ENCODE results near the gene RIOK2. TPM values are rescaled to one million over a fixed set of nuclear protein-coding genes. Genes with fewer than 3 reads are reported as not detected.

RIOK2 gene
- total and polyA plus RNA-seq, 10 of the 15 experiments (the other 5 are each of a cell fraction or from before 2014, with no cell fraction given) = 23.0 to 69.1 (median 33.3) TPM

GRCh38 chr5:97192580-97193354, 9.7 kb upstream of the RIOK2 start (continued):
- TF ChIP-seq E4F1 (IDR thresholded peaks at IDR 0.05; ENCODE audit: borderline replicate concordance, partially characterized antibody) (no peak), NFXL1 (IDR thresholded peaks at IDR 0.05; ENCODE audit: borderline replicate concordance) (no peak), TCF12 (IDR thresholded peaks at IDR 0.05; ENCODE audit: low read depth, low read length) (peak; percentile 90), EP300 (IDR thresholded peaks at IDR 0.05; ENCODE audit: borderline replicate concordance in 1 of 2, control insufficient read depth in 1 of 2, low read depth in 2 of 2, low read length in 2 of 2) (peak; percentile 28 to 49; a peak in 1 of 4 replicates), SMARCA5 (IDR thresholded peaks at IDR 0.05) (no peak), ZBED1 (IDR thresholded peaks at IDR 0.05; ENCODE audit: borderline replicate concordance) (no peak), MEF2A (IDR thresholded peaks at IDR 0.05; ENCODE audit: insufficient read depth, low read depth, low read length) (no peak), BHLHE40 (IDR thresholded peaks at IDR 0.05; ENCODE audit: borderline replicate concordance in 1 of 2, low read depth in 2 of 2, low read length in 1 of 2) (0 out of 4 replicates have a peak, but pooled peaks of 1 of the 2 experiments have one; percentile 18), HDAC2 (IDR thresholded peaks at IDR 0.05) (no peak), IKZF2 (IDR thresholded peaks at IDR 0.05) (0 out of 4 replicates have a peak, but pooled peaks have one; percentile 19 to 44), SP1 (IDR thresholded peaks at IDR 0.05; ENCODE audit: low read depth, low read length) (no peak), NFYB (IDR thresholded peaks at IDR 0.05; ENCODE audit: insufficient read depth, low read depth, low read length) (no peak), MYC (IDR thresholded peaks at IDR 0.05; ENCODE audit: insufficient read depth, insufficient read length, insufficient replicate concordance, low read length, severe bottlenecking) (no peak), PML (IDR thresholded peaks at IDR 0.05; ENCODE audit: low read length) (no peak), MEF2B (IDR thresholded peaks at IDR 0.05; ENCODE audit: partially characterized antibody, poor library complexity, severe bottlenecking) (peak; percentile 93), NR2C2 (IDR thresholded peaks at IDR 0.05; ENCODE audit: borderline replicate concordance, control insufficient read depth, insufficient read length, low read depth) (no peak), ZNF622 (IDR thresholded peaks at IDR 0.05) (no peak), DPF2 (IDR thresholded peaks at IDR 0.05) (peak; percentile 45; the same call in 1 of the 2 replicates), KLF5 (IDR thresholded peaks at IDR 0.05; ENCODE audit: partially characterized antibody) (no peak), NBN (IDR thresholded peaks at IDR 0.05) (0 out of 2 replicates have a peak, but pooled peaks have one; percentile 42), NR2C1 (IDR thresholded peaks at IDR 0.05) (no peak), SMAD1 (IDR thresholded peaks at IDR 0.05; ENCODE audit: low read depth, partially characterized antibody) (no peak), RUNX3 (IDR thresholded peaks at IDR 0.05; ENCODE audit: low read length) (peak; percentile 78), STAT1 (conservative IDR thresholded peaks at IDR 0.05) (no peak)
- TF ChIP-seq, protein P1, sequence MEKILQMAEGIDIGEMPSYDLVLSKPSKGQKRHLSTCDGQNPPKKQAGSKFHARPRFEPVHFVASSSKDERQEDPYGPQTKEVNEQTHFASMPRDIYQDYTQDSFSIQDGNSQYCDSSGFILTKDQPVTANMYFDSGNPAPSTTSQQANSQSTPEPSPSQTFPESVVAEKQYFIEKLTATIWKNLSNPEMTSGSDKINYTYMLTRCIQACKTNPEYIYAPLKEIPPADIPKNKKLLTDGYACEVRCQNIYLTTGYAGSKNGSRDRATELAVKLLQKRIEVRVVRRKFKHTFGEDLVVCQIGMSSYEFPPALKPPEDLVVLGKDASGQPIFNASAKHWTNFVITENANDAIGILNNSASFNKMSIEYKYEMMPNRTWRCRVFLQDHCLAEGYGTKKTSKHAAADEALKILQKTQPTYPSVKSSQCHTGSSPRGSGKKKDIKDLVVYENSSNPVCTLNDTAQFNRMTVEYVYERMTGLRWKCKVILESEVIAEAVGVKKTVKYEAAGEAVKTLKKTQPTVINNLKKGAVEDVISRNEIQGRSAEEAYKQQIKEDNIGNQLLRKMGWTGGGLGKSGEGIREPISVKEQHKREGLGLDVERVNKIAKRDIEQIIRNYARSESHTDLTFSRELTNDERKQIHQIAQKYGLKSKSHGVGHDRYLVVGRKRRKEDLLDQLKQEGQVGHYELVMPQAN (conservative IDR thresholded peaks at IDR 0.05) = no peak
- TF ChIP-seq, protein P2, sequence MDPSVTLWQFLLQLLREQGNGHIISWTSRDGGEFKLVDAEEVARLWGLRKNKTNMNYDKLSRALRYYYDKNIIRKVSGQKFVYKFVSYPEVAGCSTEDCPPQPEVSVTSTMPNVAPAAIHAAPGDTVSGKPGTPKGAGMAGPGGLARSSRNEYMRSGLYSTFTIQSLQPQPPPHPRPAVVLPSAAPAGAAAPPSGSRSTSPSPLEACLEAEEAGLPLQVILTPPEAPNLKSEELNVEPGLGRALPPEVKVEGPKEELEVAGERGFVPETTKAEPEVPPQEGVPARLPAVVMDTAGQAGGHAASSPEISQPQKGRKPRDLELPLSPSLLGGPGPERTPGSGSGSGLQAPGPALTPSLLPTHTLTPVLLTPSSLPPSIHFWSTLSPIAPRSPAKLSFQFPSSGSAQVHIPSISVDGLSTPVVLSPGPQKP (IDR thresholded peaks at IDR 0.05; ENCODE audit: low read depth, low read length) = no peak

All from GM12878 (cell line).